Tibial artery (tissue), 4 donors: ENCODE measurements around the gene RIMKLB.
"Not testable (repeated sequence)": the region's sequence is repeated elsewhere in the genome, so short reads cannot be mapped to it uniquely, and the experiment has no call there.

Experiments
- DNase-seq, 2 donors: peaks; one replicate each; pipeline ENCODE4 v3.0.0-alpha.2; 2019
- H3K27ac ChIP-seq, 2 donors: fragments of 200-600 bp; sonication (generic) in 1 of 2; 1 replicate in 1 of 2; 2 replicates in 1 of 2; pipeline ENCODE4 v1.5.1; 2018 to 2019; ENCODE audit warnings: mild to moderate bottlenecking in 1 of 2
- H3K27me3 ChIP-seq, 2 donors: fragments of 200-600 bp; sonication (generic) in 1 of 2; one replicate each; pipeline versions ENCODE4 v1.5.1 to v1.6.0; 2016 to 2019
- H3K36me3 ChIP-seq, 3 donors: fragments of 200-600 bp; sonication (generic) in 2 of 3; one replicate each; pipeline ENCODE4 v1.5.1; 2016 to 2019; ENCODE audit warnings: mild to moderate bottlenecking in 2 of 3
- H3K4me1 ChIP-seq, 4 donors: fragments of 200-600 bp; sonication (generic) in 2 of 4; 1 replicate in 3 of 4; 2 replicates in 1 of 4; pipeline ENCODE4 v1.5.1; 2016 to 2019
- H3K4me3 ChIP-seq, 2 donors: fragments of 200-600 bp; sonication (generic) in 1 of 2; 1 replicate in 1 of 2; 2 replicates in 1 of 2; pipeline ENCODE4 v1.5.1; 2018 to 2019; ENCODE audit warnings: mild to moderate bottlenecking in 2 of 2
- H3K9me3 ChIP-seq, 3 donors: fragments of 200-600 bp; sonication (generic) in 1 of 3; one replicate each; pipeline ENCODE4 v1.5.1; 2016 to 2019
- CTCF ChIP-seq, 2 experiments: fragments of 200-600 bp in 1 of 2; fragments of 450-650 bp in 1 of 2; IDR thresholded peaks; one replicate each; pipeline ENCODE4 v1.5.1; 2017 to 2019; ENCODE audit warnings: antibody characterized with exemption in 2 of 2, mild to moderate bottlenecking in 1 of 2, moderate library complexity in 1 of 2
- intact Hi-C: fragments of 100-400 bp; cut with DNase I; formaldehyde crosslinking; loops from one replicate; pipeline ENCODE4 v1.15.0; 2023; ENCODE audit warnings: low total_unique reads

Gene RIMKLB

GRCh38 chr12:8709124-8709830 lies 11.5 kb downstream of the RIMKLB start:
- no peak for TF ChIP-seq CTCF (IDR thresholded peaks at IDR 0.05)
- peaks cover 0 to 6% (median 0%) of the 10 kb centered on the region in 3 donors for H3K36me3 ChIP-seq
- peak overlapping the region; percentile 61 to 72 for H3K27ac ChIP-seq
- H3K9me3 ChIP-seq = no peaks in the 10 kb centered on the region
- intact Hi-C loops = no loop called here
- peak in 1 of 2 donors; percentile 26 for DNase-seq
- H3K4me3 ChIP-seq = peak overlapping the region; percentile 41 to 52
- peaks cover 0 to 84% (median 37%) of the 10 kb centered on the region in 4 donors for H3K4me1 ChIP-seq
- H3K27me3 ChIP-seq = no peaks in the 10 kb centered on the region

GRCh38 chr12:8712572-8712971 lies 14.8 kb downstream of the RIMKLB start:
- H3K9me3 ChIP-seq = no peaks in the 10 kb centered on the region
- no peaks in the 10 kb centered on the region for H3K27me3 ChIP-seq
- no peak for DNase-seq
- intact Hi-C loops = no loop called here
- no peak overlapping the region for H3K4me3 ChIP-seq
- no peak for TF ChIP-seq CTCF (IDR thresholded peaks at IDR 0.05)
- peak overlapping the region; percentile 72 to 74 for H3K27ac ChIP-seq
- H3K36me3 ChIP-seq = peaks cover 0 to 6% (median 4%) of the 10 kb centered on the region in 3 donors
- H3K4me1 ChIP-seq = peaks cover 0 to 96% (median 36%) of the 10 kb centered on the region in 4 donors

GRCh38 chr12:8722286-8722800 lies 24.6 kb downstream of the RIMKLB start:
- H3K36me3 ChIP-seq = peaks cover 0 to 29% (median 14%) of the 10 kb centered on the region in 3 donors
- no peaks in the 10 kb centered on the region for H3K27me3 ChIP-seq
- no peak overlapping the region for H3K4me3 ChIP-seq
- no peaks in the 10 kb centered on the region for H3K9me3 ChIP-seq
- H3K27ac ChIP-seq = peak overlapping the region in 1 of 2 donors; percentile 24
- no peak for DNase-seq
- no peak for TF ChIP-seq CTCF (IDR thresholded peaks at IDR 0.05)
- intact Hi-C loops = no loop called here
- H3K4me1 ChIP-seq = peaks cover 0 to 93% (median 14%) of the 10 kb centered on the region in 4 donors

GRCh38 chr12:8734873-8735381 lies 37.1 kb downstream of the RIMKLB start:
- H3K27me3 ChIP-seq = no peaks in the 10 kb centered on the region
- peaks cover 0 to 5% (median 0%) of the 10 kb centered on the region in 3 donors for H3K36me3 ChIP-seq
- TF ChIP-seq CTCF (IDR thresholded peaks at IDR 0.05) = no peak
- peak overlapping the region; percentile 79 to 84 for H3K27ac ChIP-seq
- DNase-seq = no peak
- H3K4me3 ChIP-seq = peak overlapping the region; percentile 20 to 30
- H3K9me3 ChIP-seq = no peaks in the 10 kb centered on the region
- intact Hi-C loops = no loop called here
- peaks cover 0 to 91% (median 23%) of the 10 kb centered on the region in 4 donors for H3K4me1 ChIP-seq

GRCh38 chr12:8742501-8742900 lies 44.7 kb downstream of the RIMKLB start:
- no peak for DNase-seq

GRCh38 chr12:8743121-8743520 lies 45.3 kb downstream of the RIMKLB start:
- H3K4me3 ChIP-seq, H3K36me3 ChIP-seq, H3K27me3 ChIP-seq, DNase-seq, intact Hi-C loops, H3K9me3 ChIP-seq: not testable (repeated sequence)
- peak overlapping the region; percentile 39 to 52 for H3K27ac ChIP-seq
- H3K4me1 ChIP-seq = peaks cover 0 to 67% (median 20%) of the 10 kb centered on the region in 4 donors

More at GRCh38 chr12:8742501-8742900, 44.7 kb downstream of the RIMKLB start:
- no peak overlapping the region for H3K4me3 ChIP-seq
- TF ChIP-seq CTCF (IDR thresholded peaks at IDR 0.05) = no peak
- no peaks in the 10 kb centered on the region for H3K27me3 ChIP-seq
- no peaks in the 10 kb centered on the region for H3K9me3 ChIP-seq
- H3K27ac ChIP-seq = peak overlapping the region; percentile 30 to 52
- H3K4me1 ChIP-seq = peaks cover 0 to 71% (median 22%) of the 10 kb centered on the region in 4 donors
- peaks cover 0 to 9% (median 0%) of the 10 kb centered on the region in 3 donors for H3K36me3 ChIP-seq
- intact Hi-C loops = no loop called here

GRCh38 chr12:8745631-8746030 lies 47.8 kb downstream of the RIMKLB start:
- peaks cover 0 to 58% (median 15%) of the 10 kb centered on the region in 4 donors for H3K4me1 ChIP-seq
- DNase-seq, H3K4me3 ChIP-seq, H3K9me3 ChIP-seq, H3K27me3 ChIP-seq, H3K36me3 ChIP-seq, intact Hi-C loops: not testable (repeated sequence)
- H3K27ac ChIP-seq = peak overlapping the region in 1 of 2 donors; percentile 33
